CD4-positive, alpha-beta T cell treated with Interleukin-15 for 4 hours (primary cell): Measurements from ENCODE around the gene FOXD2.

Experiments used
- DNase-seq: peaks from one replicate; pipeline ENCODE4 v3.0.0-alpha.2; 2020; ENCODE audit warnings: low spot score

FOXD2 gene

DNA sequence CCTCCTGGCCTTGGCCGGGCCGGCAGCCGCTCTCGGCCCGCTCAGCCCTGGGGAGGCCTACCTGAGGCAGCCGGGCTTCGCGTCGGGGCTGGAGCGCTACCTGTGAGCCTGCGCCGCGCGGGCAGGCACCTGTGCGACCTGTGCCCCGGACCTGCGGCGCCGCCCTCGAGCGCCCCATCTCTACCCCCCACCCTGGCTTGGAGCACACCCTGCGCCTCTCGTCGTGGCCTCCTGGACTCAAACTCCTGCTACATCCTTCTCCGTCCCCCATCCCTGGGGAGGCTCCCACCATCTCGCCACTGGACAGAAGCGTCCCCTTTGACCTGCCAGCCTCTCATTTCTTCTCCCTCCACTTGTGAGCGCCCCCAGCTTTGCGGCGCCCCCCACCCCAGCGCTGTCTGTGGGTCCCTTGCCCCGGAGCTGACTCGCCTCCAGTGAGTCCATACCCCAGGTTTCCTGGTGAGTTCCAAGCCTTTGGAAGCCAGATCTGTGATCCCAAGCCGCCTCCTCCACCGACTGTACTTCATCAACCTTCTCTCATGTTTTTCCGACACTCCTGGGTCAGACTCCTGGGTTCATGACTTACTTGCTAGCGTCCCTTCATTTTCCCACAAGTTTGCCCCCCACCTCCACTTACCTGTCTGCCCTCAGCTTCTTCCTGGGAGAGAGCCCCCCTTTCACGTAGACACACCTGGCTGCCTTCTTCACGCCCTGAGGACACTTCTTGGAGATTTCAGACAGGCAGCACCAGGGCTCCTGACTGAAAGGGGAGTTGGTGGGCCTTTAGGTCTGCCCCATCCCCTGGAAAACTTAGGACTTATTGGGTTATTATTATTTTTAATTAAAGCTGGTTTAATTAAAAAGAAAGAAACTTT, 20.4 kb upstream of the FOXD2 start:
- DNase-seq = no peak

- no peak for DNase-seq
These were observed 19.7 kb upstream of the FOXD2 start for GRCh38 chr1:47418122-47418521.

DNA sequence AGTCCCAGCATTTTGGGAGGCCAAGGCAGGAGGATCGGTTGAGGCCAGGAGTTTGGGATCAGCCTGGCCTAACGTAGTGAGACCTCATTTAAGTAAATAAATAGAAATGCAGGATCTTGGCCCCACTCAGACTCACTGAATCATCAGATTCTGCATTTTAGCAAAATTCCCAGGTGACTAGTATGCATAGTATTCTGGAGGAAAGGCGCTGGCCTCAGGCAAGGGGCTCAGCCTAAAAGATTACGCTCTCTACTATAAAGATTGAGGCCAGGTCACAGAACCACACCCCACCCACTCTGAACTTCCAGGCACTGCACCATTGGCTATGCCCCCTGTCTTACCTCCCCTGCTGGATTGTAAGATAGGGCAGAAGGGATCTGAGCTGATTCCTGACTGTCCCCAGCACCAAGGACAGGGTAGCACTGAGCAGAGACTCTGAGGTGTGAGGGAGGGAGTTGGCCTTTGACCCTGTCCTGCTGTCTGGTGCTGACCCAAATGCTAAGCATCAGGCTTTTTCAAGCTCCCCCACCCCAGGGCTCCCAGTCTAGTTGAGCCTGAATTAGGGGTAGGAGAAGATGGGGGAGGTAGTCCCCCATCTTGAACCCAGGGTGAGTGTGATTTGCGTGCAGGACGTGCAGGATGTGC, 19.0 kb upstream of the FOXD2 start:
- no peak for DNase-seq

- DNase-seq = no peak
These were observed 17.3 kb upstream of the FOXD2 start for GRCh38 chr1:47420547-47420946.

DNA sequence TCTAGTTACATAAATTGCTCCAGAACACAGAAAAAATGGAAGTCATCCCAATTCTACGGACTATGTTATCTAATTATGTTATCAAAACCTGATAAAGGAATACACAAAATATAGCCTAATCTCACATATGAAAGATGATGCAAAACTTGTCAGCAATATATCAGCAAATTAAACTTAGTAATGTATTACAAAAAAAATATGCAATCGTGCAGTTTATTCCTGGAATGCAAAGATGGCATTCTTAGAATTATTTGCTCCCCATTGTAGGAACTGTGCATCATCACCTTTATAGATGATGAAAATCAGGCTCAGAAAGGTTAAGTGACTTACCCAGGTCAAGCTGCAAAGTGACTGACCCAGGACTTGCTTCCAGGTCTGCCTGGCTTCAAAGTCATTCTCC, 14.0 kb upstream of the FOXD2 start:
- DNase-seq = no peak

DNA sequence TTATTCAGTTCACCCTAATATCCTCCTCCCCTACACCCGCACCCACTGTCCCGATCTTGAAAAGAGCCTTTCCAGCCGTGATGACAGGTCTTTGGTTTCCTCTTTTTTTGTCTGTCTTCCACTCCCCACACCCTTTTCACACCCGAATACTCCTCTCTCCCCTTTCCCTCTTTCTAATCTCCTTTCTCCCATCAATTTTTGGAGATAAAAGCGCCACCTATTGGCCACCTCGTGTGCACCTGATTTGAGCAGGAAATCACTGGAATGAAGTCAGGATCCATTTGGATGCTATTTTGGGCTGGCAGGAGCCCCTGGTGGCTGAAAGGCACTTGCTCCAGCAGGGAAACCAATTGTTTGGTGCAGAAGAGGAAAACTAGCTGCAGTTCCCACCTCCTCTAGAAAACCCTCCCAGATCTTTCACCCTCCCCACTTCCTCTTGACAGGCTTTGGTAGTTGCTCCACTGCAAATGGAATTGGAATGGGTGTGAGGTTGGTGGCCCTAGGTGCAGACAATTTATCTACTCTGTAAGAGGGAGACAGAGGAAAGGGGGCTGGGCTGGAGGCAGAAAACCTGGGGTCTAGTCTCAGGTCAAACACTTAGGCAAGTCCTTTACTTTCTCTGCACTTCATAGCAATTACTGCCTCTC, 13.4 kb upstream of the FOXD2 start:
- DNase-seq = peak; percentile 6

- DNase-seq = no peak
These were observed 6.3 kb upstream of the FOXD2 start for GRCh38 chr1:47431534-47431933.

GRCh38 chr1:47432071-47433036, 5.5 kb upstream of the FOXD2 start:
- DNase-seq = peak; percentile 47

DNA sequence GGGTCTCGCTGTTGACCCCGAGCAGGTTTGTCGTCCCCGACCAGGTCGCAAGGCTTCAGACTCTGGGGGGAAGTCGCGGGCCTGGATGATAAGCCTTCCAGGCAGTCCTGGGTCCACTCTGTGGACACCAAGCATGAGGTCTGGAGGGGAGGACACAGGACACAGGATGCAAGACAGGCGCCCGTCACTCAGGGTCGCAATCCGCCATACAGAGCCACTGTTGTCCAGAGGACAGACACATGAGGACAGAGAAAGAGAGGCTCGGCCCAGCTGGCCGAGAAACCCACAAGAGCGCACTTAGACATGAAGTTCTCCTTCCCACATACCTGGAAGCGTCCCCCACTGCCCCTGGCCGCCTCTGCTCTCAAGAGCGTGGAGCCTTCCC, 4.8 kb upstream of the FOXD2 start:
- DNase-seq = no peak

GRCh38 chr1:47433477-47434050, 4.3 kb upstream of the FOXD2 start:
- DNase-seq = no peak

- DNase-seq = no peak
These were observed 3.6 kb upstream of the FOXD2 start for GRCh38 chr1:47434051-47434842.

DNA sequence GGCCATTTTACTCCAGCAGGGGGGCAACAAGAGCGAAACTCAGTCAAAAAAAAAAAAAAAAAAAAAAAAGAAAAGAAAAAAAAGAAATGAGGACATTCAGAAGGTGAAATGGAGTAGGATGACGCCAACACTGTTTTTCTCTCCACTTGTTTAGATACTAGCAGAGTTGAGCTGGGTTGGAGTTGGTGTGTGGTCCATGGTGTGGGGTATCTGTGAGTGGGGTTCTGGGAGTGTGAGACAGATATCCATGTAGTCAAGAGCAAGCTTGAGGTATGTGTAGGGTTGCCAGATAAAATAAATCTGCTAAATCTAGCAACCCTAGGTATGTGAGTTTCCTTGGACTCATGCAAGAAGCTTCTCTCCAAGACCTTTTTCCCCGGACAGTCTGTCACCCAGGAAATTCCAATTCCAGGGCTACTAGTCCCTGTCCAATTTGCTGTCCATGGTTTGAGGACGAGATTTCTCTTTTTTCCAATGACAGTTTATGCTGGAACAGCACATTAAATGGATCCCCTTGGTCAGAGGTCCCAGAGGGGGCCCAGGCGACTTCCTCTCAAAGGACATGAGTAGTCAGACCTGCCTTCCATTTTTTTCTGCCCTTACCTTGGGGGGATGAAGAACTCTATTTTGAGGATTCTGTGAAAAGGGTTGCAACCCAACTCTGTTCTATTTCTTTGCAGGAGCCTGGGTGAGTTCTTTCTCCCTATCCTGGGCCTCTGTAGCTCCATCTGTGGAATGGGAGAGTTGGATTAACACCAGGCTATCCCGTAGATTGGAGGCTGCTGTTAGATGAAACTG, 2.1 kb upstream of the FOXD2 start:
- no peak for DNase-seq

DNA sequence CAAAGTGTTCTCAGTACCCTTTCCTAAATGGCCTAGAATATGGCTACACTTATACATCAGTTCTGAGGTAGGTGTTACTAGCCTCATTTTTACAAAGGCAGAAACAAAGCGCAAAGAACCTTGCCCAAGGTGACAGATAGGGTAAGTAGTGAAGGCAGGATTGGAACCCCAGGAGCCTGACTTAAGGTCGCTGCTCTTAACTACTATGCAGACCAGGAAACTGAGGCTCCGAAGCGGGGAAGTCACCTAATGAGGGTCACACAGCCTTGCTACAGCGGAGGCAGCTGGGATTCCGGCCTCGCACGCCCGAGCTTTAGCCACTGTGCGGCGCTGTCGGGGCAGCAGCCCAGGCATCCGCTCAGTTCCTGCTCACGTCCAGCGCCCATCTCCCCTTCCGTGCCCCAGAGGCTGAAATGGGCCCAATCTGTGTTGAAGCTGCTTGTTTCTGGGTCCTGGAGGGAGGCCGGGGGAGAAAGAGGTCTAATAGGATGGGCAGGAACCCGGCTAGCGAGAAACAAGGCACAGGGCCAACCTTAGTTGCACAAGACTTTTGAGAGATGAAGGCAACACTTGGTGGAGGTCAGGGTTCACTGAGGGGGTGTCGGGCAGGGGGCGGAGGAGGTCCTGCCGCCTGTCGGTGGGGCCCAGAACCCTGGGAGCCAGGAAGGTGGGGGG, 1.4 kb upstream of the FOXD2 start:
- peak; percentile 73 for DNase-seq

GRCh38 chr1:47436979-47437446, 831 bp upstream of the FOXD2 start:
- DNase-seq = no peak

- peak; percentile 27 for DNase-seq
These were observed 547 bp downstream of the FOXD2 start for GRCh38 chr1:47438165-47439016.

GRCh38 chr1:47439017-47439818, 1.4 kb downstream of the FOXD2 start:
- no peak for DNase-seq
